Measurements from ENCODE around the gene NUMB.

The NUMB gene

DNA sequence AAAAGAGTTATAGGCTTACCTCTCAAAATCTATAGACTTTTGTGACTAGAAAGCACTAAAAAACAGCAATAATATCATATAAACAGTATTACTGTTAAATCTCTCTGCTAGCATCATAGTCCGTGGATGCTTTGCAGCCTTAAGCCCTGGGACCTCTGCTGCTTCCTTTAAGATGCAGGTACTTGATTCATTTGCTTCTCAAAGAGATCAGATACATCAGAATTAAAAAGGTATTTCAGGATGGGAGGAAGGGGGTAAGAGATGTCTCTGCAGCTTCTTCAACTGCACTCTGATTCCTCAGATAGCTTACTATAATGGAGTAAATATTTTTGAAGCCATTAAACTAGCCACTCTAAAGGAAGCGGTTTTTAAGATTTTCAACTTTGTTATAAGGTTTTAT is 171.7 kb downstream of the NUMB start:
- no peak for DNase-seq

DNA sequence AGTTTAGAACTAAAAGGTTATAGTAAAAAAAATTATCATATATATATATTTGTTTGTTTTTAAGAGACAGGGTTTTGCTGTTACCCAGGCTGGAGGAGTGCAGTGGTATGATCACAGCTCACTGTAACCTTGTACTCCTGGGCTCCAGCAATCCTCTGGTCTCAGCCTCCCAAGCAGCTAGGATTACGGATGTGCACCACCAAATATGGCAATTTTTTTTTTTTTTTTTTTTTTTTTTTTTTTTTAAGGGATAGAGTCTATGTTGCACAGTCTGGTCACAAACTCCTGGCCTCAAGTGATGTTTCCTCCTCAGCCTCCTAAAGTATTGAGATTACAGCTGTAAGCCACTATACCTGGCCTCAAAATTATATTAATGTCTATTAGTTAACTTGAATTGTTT is 172.4 kb downstream of the NUMB start:
- DNase-seq: no peak

DNA sequence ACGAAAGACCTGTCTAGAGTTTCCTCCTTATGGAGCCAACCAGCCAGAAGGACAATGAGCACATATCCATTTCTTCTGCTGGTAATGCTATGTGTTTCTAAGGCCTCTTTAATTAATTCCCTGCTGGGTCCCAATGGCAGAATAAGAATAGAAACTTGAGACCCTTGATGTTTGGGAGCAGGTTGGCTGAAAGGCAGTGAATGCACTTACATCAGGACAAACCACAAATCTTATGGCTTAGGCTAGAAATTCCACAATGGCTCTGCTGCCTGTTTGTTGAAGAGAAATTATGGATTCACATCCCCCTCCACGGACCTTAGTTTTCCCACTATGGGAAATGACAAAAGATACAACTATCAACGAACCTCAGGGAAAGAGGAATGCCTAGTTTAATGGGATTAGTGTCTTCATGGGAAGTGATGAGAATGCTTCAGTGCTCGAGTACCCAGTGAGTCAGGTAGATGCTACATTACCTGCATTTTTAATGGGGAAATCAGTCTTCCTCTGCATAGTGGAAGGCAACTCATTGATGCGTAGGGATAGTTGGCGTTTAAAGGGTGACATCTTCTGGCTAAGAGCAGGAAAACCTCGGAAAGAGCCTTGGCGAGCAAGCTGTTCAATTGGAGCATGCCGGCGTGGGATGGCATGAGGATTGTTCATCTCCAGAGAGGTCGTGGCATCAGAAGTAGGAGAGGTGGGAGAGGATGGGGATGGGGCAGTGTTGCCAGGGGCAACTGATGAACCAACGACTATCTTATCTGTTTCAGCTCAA is 174.6 kb downstream of the NUMB start:
- no peak for DNase-seq

DNA sequence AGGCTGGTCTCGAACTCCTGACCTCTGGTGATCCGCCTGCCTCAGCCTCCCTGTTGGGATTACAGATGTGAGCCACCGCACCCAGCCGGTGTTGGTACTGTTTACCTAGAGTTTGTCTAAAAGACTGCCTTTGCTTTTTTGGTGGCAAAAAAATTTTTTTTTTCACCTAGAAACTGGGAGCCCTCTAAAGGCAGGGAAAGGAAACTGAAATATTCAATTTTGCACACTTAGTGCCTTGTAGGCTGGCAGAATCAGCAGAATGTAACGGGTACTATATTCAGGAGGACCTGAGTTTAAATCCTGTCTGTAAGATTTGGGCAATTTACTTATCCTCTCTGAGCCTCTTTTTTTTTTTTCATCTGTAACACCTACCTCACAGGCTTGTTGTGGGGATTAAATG is 177.4 kb downstream of the NUMB start:
- DNase-seq: no peak

DNA sequence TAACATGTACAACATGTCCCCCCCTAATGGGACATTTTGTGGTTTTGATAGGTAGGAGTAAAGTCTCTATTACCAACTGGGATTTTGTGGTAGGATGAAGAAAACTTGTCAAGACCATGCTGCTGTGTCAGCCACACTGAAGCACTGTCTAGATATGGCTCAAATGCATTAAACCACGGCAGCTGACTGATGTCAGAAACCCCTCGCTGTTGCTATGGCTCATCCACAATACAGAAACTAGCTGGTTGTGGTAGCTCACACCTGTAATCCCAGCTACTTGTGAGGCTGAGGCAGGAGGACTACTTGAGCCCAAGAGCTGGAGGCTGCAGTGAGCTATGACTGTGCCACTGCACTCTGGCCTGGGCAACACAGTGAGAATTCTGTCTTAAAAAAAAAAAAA is 181.0 kb downstream of the NUMB start:
- DNase-seq: peak; percentile 18

DNA sequence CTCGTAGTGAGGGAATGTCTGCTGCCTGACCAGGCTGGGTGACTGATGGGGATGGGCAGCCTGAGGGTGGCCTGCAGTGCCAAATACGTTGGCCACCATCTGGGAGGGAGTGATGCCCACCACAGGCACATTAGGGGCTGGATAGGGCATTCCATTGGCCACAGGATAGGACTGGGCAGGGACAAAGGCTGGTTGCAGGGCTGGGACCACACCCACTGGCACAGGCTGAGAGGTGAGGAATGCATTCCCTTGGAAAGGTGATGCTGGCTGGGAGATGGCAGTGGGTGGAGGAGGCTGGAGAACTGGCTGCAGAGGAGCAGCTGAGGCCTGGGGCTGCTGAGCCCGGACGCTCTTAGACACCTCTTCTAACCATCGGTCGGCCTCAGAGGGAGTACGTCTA is 181.5 kb downstream of the NUMB start:
- DNase-seq: no peak

DNA sequence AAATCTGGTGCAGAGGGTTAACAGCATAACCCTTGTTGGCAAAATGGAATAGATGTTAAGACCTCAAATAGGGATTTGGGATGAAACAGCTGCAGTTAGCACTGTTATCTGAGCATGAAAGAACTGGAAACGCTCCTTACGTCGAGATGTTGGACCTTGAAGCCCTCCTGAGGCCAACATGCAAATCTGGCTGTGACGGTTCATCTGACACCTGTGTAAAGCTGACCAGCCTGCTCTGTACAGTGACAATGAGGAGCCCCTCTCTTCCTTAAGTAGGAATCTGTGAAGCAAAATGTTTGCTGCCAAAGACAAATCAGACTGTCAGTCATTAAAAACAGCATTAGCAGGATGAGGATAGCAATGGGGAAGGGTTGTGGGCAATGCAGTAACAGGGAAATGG is 184.5 kb downstream of the NUMB start:
- DNase-seq: no peak

DNA sequence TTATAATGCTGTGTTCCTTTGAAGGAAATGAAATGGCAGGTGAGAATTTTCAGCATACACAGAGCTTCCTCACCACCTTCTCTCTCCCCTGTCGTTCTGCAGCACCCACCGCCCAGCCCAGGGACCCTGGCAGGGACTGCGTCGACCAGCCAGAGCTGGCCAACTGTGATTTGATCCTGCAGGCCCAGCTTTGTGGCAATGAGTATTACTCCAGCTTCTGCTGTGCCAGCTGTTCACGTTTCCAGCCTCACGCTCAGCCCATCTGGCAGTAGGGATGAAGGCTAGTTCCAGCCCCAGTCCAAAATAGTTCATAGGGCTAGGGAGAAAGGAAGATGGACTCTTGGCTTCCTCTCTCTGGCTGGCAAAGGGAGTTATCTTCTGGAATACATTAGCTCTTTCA is 186.0 kb downstream of the NUMB start:
- DNase-seq: no peak

DNA sequence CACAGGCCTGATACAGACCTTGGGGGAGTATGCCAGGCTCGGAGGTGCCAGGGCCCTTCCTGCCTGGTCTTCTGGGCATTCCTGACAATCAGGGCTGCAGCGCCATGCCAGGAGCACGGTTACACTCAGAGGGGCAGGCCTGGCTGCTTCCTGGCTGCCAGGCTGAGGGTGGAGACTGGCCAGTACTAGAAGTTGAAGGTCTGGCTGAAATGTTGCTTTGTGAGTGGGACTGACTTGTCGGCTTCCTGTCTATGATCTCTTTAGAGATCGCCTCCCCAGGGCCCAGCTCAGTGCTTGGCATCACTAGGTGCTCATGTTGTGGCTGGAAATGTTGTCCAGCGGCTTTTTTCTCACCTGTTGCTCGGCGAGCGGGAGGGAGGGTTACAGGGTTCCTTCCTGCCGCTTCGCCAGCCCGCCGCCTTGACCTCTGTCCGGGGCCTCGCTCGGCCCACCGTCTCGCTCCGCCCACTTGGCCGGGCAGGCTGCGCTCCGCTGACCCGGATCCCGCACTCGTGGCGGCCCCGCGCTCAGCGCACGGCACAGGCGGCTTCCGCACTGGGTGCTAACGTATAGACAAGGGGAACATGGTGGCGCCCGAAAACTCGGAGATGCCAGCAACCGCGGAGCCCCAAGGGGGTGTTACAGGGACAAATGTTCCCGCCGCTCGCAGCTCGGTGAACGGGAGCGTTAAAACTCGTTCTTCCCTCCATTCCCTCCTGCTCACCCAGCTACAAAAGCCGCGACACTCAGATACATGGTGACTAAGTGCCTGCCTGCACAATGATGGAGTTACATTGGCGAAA is 188.4 kb downstream of the NUMB start:
- no peak for DNase-seq

DNA sequence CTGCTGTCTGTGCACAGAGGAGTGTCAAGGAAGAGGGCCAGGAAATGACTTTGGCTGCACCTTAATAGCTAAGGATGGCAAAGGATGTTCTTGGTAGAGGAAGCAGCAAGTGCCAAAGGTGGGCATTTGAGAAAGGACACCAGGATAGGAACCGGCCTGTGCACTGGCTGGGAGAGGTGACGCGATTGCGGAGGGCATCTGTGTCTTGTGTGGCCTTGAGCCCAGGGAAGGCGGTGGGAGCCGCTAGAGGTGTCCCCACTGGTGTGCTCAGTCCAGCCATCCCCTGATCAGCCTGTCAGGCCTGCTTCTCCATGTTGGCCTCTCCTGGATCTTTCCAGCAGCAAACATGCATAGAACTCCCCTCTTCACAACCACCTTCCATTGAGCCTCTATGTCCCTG is 190.9 kb downstream of the NUMB start:
- DNase-seq: no peak

DNA sequence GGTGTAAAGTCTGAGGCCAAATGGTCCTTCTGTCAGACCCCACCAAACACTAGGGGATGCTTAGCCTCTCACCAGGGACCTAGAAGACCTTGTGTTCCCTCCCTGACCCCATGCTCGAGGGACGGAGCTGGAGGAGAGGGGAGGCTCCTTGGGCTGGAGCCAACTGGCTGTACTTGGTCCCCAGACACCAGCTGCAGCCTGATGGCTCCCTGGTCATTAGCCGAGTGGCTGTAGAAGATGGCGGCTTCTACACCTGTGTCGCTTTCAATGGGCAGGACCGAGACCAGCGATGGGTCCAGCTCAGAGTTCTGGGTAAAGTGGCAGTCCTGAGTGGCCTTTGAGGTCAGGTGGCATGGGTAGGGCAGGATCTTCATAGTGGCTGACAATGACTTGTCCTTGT is 192.0 kb downstream of the NUMB start:
- DNase-seq: no peak

DNA sequence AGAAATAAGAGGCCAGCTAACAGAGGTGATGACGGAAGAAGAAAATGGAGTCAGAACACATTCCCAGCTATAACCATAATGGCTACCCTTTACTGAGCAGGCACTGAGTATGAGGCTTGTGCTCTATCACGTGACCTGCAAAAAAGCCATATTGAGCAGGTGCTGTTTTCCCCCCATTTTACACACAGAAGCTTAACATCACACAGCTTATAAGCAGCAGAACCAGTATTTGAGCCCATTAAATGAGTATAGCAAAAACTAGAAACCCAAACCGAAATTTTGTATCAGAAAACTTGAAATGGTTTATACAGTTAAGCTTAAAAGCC is 192.7 kb downstream of the NUMB start:
- DNase-seq: no peak

DNA sequence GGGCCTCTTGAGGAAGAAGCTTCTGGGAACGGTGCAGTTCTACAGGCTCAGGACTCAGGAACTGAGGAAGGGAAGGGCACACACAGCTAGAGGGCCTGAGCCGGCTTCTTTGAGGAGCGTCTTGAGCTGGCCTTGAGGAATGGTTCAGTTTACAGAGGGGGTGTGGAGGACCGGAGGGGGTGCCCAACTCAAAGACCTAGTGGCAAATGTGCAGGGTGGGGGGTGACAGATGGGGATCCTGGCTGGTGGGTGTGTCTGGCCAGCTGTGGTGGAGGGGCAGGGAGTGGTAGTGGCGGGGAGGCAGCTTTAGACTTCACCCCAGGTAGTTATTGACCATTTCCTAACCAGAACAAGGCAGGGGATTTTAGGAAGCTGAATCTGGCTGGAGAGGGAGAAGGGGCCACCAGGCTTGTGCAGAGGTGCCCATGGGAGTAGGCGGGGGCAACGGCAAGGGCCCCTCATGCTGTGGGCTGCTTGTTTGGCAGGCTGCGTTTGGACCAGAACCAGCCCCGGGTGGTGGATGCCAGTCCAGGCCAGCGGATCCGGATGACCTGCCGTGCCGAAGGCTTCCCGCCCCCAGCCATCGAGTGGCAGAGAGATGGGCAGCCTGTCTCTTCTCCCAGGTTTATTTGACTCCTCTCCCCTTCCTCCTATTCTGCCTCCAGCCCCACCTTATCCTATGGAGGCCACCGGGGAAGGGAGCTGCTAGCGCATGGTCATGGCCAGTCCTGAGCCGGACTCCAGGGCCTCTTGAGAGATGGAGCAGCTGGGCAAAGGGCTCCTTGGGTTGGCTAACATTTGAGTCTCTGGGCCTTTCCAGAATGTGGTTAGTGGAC is 193.2 kb downstream of the NUMB start:
- DNase-seq: no peak

DNA sequence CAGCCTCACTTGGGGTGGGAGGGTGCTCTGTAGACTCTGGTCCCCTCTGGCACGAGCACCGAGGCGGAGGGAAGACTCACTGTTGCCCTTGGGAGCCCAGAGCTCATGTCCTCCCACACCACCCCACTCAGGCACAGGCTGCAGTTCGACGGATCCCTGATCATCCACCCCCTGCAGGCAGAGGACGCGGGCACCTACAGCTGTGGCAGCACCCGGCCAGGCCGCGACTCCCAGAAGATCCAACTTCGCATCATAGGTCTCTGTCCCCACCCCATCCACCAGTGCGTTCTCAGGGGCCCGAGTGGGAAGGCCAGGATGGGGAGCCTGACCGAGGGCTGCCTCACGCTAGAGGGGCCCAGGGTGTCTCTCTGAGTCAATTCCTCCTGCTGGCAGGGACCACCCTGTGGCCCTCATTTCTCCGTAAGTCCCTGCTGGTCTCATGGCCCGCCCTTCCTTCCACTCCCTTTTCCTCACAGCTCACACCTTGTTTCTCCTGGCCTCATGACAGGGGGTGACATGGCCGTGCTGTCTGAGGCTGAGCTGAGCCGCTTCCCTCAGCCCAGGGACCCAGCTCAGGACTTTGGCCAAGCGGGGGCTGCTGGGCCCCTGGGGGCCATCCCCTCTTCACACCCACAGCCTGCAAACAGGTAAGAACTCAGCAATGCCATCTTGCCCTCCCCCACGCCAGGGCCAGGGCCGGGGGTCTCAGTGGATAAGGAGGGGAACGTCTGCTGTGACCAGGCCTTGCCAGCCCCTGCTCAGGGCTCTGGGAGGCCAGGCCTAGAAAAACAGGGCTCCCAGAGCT is 194.1 kb downstream of the NUMB start:
- no peak for DNase-seq

DNA sequence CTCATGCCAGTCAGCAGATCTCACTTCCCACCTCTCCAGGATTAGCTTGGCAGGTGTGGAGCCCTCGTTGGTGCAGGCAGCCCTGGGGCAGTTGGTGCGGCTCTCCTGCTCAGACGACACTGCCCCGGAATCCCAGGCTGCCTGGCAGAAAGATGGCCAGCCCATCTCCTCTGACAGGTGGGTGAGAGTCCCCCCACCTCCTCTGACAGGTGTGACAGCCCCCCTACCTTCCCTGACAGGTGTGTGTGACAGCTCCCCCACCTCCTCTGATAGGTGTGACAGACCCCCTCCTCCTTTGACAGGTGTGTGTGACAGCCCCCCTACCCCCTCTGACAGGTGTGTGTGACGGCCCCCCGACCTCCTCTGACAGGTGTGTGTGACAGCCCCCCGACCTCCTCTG is 194.7 kb downstream of the NUMB start:
- DNase-seq: no peak

DNA sequence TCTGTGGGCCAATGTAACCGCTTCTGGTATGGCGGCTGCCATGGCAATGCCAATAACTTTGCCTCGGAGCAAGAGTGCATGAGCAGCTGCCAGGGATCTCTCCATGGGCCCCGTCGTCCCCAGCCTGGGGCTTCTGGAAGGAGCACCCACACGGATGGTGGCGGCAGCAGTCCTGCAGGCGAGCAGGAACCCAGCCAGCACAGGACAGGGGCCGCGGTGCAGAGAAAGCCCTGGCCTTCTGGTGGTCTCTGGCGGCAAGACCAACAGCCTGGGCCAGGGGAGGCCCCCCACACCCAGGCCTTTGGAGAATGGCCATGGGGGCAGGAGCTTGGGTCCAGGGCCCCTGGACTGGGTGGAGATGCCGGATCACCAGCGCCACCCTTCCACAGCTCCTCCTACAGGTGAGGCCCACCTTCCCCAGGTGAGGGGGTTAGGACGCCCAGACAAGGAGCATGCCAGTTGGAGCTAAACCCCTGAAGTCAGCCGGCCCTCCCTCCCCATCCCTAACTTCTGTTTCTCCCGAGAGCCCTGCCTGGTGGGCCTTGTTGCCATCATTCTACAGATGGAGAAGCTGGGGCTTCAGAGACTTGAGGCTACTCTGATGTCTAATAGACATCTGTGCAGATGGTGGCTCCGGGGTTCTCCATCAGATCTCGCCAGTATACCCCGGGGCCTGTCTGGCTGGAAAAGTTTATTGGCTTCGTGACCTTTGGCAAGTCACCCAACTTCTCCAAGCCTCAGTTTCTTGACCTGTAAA is 195.7 kb downstream of the NUMB start:
- no peak for DNase-seq

DNA sequence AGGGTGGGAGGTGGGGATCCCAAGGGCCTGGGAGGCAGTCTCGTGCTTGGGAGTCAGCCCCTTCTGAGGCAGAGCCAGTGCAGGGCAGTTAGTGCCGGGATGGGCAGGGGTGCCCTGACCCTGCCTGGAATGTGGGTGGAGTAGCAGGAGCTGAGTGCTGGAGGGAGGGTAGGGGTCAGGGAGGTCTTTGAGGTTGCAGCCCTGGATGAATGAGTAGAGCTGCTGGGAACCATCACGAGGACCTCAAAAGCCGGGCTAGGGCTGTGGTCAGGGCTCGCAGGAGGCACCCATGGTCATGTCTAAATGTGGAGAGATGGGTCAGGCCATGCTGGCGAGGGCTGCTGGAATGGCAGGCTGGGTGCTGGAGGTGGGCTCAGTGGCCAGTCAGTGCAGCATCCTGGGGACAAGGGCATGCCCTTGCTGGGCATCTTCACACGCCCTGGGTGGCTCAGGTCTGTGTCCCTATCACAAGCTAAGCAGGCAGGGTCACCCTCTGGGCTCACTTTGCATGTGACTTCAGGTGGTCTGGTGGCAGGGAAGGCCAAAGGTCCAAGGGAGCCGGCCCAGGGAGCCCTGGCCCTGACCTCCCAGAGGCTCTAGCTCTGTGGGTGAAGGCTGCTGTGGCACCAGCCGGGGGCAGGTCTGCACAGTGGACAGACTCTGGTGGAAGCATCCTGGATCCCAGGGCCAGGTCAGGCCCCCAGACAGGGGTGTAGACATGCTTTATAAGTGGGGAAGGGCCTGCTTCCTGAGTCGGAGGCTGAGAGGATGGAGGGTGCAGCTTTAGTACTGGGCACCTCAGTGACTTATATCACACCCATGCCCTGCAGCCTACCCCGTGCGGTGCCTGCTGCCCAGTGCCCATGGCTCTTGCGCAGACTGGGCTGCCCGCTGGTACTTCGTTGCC is 196.6 kb downstream of the NUMB start:
- DNase-seq: no peak

DNA sequence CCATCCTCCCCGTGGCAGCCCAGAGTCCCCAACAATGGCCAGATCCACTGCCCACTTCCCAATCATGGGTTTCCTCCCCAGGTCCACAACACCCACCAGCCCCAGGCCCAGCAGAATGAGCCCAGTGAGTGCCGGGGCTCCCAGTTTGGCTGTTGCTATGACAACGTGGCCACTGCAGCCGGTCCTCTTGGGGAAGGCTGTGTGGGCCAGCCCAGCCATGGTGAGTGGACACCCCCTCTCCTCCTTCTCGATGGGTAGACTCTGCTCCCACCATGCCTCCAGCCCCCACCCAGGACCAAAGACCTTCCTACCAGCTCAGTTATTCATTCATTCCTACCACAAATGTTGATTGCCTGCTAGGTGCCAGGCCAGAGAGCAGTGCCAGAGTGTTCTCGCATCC is 197.3 kb downstream of the NUMB start:
- DNase-seq: no peak

DNA sequence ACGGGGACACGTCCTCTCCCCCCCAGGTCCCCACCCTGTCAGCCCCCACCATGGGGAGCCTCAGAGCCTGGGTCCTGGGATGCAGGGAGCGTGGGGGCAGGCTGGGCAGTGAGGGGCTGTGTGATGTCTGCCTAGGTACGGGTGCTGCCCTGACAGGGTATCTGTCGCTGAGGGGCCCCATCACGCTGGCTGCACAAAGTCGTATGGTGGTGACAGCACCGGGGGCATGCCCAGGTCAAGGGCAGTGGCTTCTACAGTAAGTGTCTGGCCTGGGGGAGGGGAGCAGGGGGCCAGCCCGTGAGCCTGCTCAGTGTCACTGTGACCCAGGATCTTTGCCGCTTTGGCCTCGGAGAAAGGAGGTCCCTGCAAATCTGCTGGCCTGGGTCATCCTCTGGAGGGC is 197.8 kb downstream of the NUMB start:
- DNase-seq: no peak

DNA sequence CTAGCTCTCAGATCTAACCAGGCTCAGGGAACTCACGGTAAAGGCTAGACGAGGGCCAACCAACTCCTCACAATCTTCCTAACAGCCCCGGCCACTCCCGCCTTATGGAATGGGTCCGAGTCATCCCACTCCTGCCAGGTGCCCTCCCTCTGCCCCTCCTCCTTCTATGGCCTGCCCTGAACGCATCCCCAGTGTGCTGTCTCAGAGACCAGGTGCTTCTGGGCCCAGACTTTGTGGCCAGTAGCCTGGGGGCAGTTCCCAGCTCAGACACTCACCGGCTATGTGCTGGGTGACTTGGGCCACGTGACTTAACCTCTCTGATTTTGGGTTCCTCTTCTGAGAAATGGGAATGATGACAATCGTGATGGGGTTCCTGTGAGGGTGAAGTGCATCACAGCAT is 198.5 kb downstream of the NUMB start:
- DNase-seq: no peak
